Erythroblast (primary cell): Measurements from ENCODE around the gene RAB11FIP5.

Experiments
- GATA1 ChIP-seq: IDR thresholded peaks from 2 replicates; pipeline ENCODE4 v1.6.1; 2011; ENCODE audit warnings: low read depth, mild to moderate bottlenecking, control low read depth, low read length, moderate library complexity
- POLR2A ChIP-seq: IDR thresholded peaks from 2 replicates; pipeline ENCODE4 v1.6.1; 2011; ENCODE audit warnings: mild to moderate bottlenecking, low read length

DNA sequence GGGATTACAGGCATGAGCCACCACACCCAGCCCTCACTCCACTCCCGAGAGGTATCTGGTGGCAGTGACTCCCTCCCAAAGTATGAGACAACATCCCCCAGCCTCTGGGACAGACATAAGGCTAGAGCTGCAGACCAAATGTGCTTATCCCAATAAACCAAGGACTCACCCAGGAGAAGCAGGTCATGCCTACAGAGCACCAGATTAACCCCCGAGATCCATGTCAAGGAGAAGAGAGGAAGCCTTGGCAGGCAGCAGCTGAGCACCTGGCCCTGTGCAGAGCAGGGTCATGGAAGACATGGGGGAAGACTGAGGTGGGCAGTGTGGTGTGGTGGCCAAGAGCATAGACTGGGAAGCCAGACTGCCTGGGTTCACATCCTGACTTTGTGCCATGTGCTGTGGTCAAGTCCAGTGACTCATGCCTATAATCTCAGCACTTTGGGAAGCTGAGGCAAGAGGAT is 7.2 kb downstream of the RAB11FIP5 start:
- TF ChIP-seq POLR2A (no peak), GATA1 (no peak)
